Ovary (tissue), 9 donors: ENCODE results near the gene AUTS2. TPM values are rescaled to one million over a fixed set of nuclear protein-coding genes. Genes with fewer than 3 reads are reported as not detected.

Source experiments
- DNase-seq, 5 donors: peaks; one replicate each; pipeline ENCODE4 v3.0.0-alpha.2; 2019 to 2020
- H3K27ac ChIP-seq, 2 donors: fragments of 200-600 bp; one replicate each; pipeline versions ENCODE4 v1.5.1 to v1.8.0; 2019 to 2022
- H3K27me3 ChIP-seq: fragments of 200-600 bp; one replicate; pipeline ENCODE4 v1.8.0; 2022
- H3K36me3 ChIP-seq: fragments of 200-600 bp; sonication (generic); one replicate; pipeline ENCODE4 v1.5.1; 2019
- H3K4me1 ChIP-seq: one replicate; pipeline ENCODE4 v1.8.1; 2013; ENCODE audit warnings: mild to moderate bottlenecking, moderate library complexity; ENCODE audit not compliant: insufficient read depth
- H3K4me3 ChIP-seq: fragments of 200-600 bp; sonication (generic); one replicate; pipeline ENCODE4 v1.5.1; 2017
- H3K9me3 ChIP-seq, 2 donors: fragments of 200-600 bp in 1 of 2; sonication (generic) in 1 of 2; one replicate each; pipeline versions ENCODE4 v1.5.1 to v1.8.1; 2013 to 2019; ENCODE audit warnings: mild to moderate bottlenecking in 1 of 2, moderate library complexity in 1 of 2
- CTCF ChIP-seq, 3 donors: fragments of 450-650 bp in 2 of 3; fragments of 200-600 bp in 1 of 3; IDR thresholded peaks; one replicate each; pipeline versions ENCODE4 v1.5.1 to v1.8.0; 2016 to 2022; ENCODE audit warnings: antibody characterized with exemption in 3 of 3, mild to moderate bottlenecking in 1 of 3
- EP300 ChIP-seq: sonication (generic); formaldehyde crosslinking; IDR thresholded peaks from one replicate; pipeline ENCODE4 v1.6.1; 2017; ENCODE audit warnings: antibody characterized with exemption
- POLR2A ChIP-seq: fragments of 450-650 bp; IDR thresholded peaks from one replicate; pipeline ENCODE4 v1.6.1; 2017; ENCODE audit warnings: antibody characterized with exemption, mild to moderate bottlenecking, moderate library complexity
- WGBS, 3 donors: extraction: QIAGEN DNeasy Blood & Tissue Kit in 1 of 3; methylation state at CpG; one replicate each; pipeline versions ENCODE4 v1.1.5 to v1.1.7; 2013 to 2017; 5-methylcytosine and 5-hydroxymethylcytosine counted together
- intact Hi-C, 4 donors: fragments of 100-400 bp; cut with DNase I; formaldehyde crosslinking; loops; one replicate each; pipeline versions ENCODE4 v1.11.0 to v1.15.1; 2022 to 2023
- polyA plus RNA-seq, 2 donors: library from polyadenylated mRNA; stranded (reverse); fragments of 200-250 nt in 1 of 2; fragments of 350-450 nt in 1 of 2; fragmentation: Illumina TruSeq in 1 of 2; extraction: RNeasy Lipid Tissue Mini Kit (QIAGEN cat#74804) in 1 of 2; gene quantifications; one replicate each; pipeline ENCODE4 v1.2.3, GENCODE V29; 2013 to 2014
- total RNA-seq, 7 donors: library from RNA; depleted of rRNA in 2 of 7; stranded (reverse); fragments of >200 nt in 2 of 7; fragmentation: NEBNext Ultra II Directional in 3 of 7; extraction: Animal tissue kit (Norgen Biotek cat#: 25700) in 3 of 7; gene quantifications; one replicate each; pipeline versions ENCODE4 v1.1.0 to v1.2.4, GENCODE V29; 2016 to 2023
- donor health status: DM: no; HTN: no; CAD: no; lungs with moderate emphysema.
- donor health status: DM: no; HTN: no; CAD: no.
- donor health status: Bipolar disorder and iron deficiency.
- donor health status: DM: yes; HTN: yes; CAD: no.
- donor health status: DM: no; HTN: no; CAD: no.
- donor health status: DM: yes; HTN: yes; CAD: no.

Gene AUTS2
- total and polyA plus RNA-seq, 9 donors, result 18.3 to 60.9 (median 44.9) TPM

DNA sequence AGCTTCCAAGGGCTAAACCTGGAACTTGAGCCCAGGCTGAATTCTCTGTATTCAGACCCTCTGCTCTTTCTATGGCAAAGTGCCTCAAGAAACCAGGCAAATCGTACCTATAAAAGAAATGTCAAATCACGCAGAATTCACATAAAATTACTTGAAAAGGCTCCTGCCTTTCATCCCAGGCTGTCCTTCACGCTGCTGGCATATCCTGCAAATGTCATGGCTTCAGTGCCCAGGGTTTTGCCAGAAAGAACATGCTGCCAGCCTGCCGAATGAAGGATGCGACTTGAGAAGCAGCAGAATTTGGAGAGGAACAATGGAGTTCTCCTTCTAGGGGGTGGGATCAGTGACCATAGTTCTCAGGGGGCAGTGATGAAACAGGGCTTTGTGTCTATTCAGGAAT is 931.2 kb downstream of the AUTS2 start:
- Histone ChIP-seq H3K4me1 (no peaks in the 10 kb centered on the region), H3K27me3 (no peaks in the 10 kb centered on the region), H3K27ac (no peak overlapping the region), H3K36me3 (no peaks in the 10 kb centered on the region), H3K4me3 (no peak overlapping the region), H3K9me3 (no peaks in the 10 kb centered on the region)
- 92 to 98% (median 98%) methylated on average over 5 of the region's 5 CpGs for WGBS, 3 donors
- no peak for DNase-seq
- TF ChIP-seq POLR2A (no peak), EP300 (no peak), CTCF (IDR thresholded peaks at IDR 0.05) (no peak)
- intact Hi-C loops, result no loop called here

DNA sequence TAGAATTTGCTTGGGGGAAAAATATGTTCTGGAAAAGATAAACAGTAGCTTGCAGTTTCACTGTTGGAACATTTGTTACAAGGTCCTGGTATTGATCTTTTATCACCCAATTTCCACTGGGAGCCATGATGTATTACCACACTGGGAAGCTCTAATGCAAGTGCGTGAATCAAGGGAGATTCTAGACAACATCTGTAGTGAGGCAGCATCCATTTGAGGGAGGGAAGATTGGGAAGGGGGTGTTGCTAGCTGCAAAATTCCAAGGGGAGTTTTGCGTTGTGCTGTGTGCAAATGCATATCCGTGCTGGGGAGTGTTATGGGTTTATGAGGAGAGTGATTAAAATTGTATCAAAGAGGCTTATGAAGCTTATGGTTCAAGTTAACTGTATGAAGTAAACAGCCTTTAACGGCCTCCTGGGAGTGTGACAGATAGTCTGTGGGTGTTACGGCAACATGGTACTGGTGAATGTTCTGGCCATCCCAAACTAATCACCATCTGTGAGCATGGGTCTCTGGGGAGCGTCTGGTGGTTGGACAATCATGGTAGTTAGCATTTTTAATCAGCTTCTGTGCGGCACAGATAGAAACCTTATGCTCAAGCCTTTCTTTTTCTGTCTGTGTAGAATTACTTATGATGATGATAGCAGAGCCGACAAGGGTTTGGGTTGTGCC is 931.8 kb downstream of the AUTS2 start:
- no peak overlapping the region for H3K27ac ChIP-seq
- DNase-seq, result no peak
- no peaks in the 10 kb centered on the region for H3K4me1 ChIP-seq
- intact Hi-C loops, result no loop called here
- H3K27me3 ChIP-seq, result no peaks in the 10 kb centered on the region
- TF ChIP-seq EP300, result no peak
- TF ChIP-seq POLR2A, result no peak
- no peak for TF ChIP-seq CTCF (IDR thresholded peaks at IDR 0.05)
- WGBS, 3 donors, result 77 to 85% (median 82%) methylated on average over 8 of the region's 8 CpGs
- no peaks in the 10 kb centered on the region for H3K9me3 ChIP-seq
- no peaks in the 10 kb centered on the region for H3K36me3 ChIP-seq
- no peak overlapping the region for H3K4me3 ChIP-seq

DNA sequence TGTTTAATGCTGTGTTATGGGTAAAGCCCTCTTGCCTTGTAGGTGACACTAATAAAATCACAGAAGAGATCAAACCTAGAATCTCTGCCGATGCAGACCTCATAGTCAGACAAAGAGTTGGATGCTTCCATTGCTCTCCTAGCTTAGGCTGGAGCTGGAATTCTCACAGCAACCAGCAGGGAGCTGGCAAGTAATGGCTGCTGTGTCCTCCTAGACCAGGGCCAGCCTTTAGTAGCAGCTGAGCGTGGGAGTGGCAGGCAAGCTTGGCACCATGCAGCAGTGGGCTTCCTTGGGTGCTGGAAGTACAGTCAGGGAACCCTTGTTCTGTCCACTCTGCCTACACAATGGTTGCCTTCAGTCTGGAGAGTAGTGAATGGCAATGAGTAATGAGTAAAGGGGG is 935.3 kb downstream of the AUTS2 start:
- no peak for DNase-seq
- H3K36me3 ChIP-seq, result no peaks in the 10 kb centered on the region
- H3K9me3 ChIP-seq, result no peaks in the 10 kb centered on the region
- intact Hi-C loops, result no loop called here
- no peak overlapping the region for H3K27ac ChIP-seq
- H3K4me3 ChIP-seq, result no peak overlapping the region
- WGBS, 3 donors, result 82 to 96% (median 88%) methylated on average over 2 of the region's 2 CpGs
- no peaks in the 10 kb centered on the region for H3K4me1 ChIP-seq
- TF ChIP-seq EP300 (no peak), POLR2A (no peak), CTCF (IDR thresholded peaks at IDR 0.05) (no peak)
- H3K27me3 ChIP-seq, result no peaks in the 10 kb centered on the region

GRCh38 chr7:70539205-70539604 is 940.9 kb downstream of the AUTS2 start:
- Histone ChIP-seq H3K4me1 (no peaks in the 10 kb centered on the region), H3K27ac (no peak overlapping the region), H3K36me3 (no peaks in the 10 kb centered on the region), H3K4me3 (no peak overlapping the region), H3K9me3 (no peaks in the 10 kb centered on the region), H3K27me3 (no peaks in the 10 kb centered on the region)
- TF ChIP-seq POLR2A, result no peak
- TF ChIP-seq EP300, result no peak
- TF ChIP-seq CTCF (IDR thresholded peaks at IDR 0.05), result no peak
- intact Hi-C loops, result no loop called here
- DNase-seq, result no peak
